Spleen (tissue), 7 donors: ENCODE results near the gene PNPLA3.

Experiments
- CTCF ChIP-seq, 11 experiments: fragments of 200-600 bp in 7 of 11; fragments of 450-650 bp in 4 of 11; sonication (generic) in 4 of 11; IDR thresholded peaks in 8 of 11; conservative IDR thresholded peaks in 3 of 11; 1 replicate in 7 of 11; 2 replicates in 4 of 11; pipeline versions ENCODE4 v1.4.0 to v1.8.0; 2016 to 2021; ENCODE audit warnings: antibody characterized with exemption in 11 of 11, inconsistent platforms in 4 of 11, mild to moderate bottlenecking in 1 of 11
- POLR2A ChIP-seq, 3 donors: fragments of 450-650 bp; IDR thresholded peaks; one replicate each; pipeline ENCODE4 v1.5.1; 2017; ENCODE audit warnings: antibody characterized with exemption in 3 of 3, mild to moderate bottlenecking in 1 of 3
- POLR2AphosphoS5 ChIP-seq, 3 donors: sonication (generic); formaldehyde crosslinking; IDR thresholded peaks; one replicate each; pipeline ENCODE4 v1.5.1; 2017; ENCODE audit warnings: antibody characterized with exemption in 3 of 3
- donor health status: DM: no; HTN: no; CAD: no; lungs with moderate emphysema.
- donor health status: DM: no; HTN: no; CAD: no.
- donor health status: DM: no; HTN: no; CAD: no.

- TF ChIP-seq CTCF (IDR thresholded peaks at IDR 0.05 in 8 of 11, conservative IDR thresholded peaks at IDR 0.05 in 3 of 11) (no peak), POLR2A (IDR thresholded peaks at IDR 0.05) (no peak), POLR2AphosphoS5 (IDR thresholded peaks at IDR 0.05) (no peak)
Measured at GRCh38 chr22:43941449-43941848, 17.8 kb downstream of the PNPLA3 start.
